GM19099 (cell line): ENCODE data around the gene SATB1.

Experiments used
- POLR2A ChIP-seq: IDR thresholded peaks from 3 replicates; pipeline ENCODE4 v1.6.1; 2011; ENCODE audit warnings: low read depth; ENCODE audit not compliant: insufficient read length; ENCODE audit errors: extremely low read depth

SATB1 gene

GRCh38 chr3:18351823-18352744 lies 73.1 kb downstream of the SATB1 start:
- no peak for TF ChIP-seq POLR2A

DNA sequence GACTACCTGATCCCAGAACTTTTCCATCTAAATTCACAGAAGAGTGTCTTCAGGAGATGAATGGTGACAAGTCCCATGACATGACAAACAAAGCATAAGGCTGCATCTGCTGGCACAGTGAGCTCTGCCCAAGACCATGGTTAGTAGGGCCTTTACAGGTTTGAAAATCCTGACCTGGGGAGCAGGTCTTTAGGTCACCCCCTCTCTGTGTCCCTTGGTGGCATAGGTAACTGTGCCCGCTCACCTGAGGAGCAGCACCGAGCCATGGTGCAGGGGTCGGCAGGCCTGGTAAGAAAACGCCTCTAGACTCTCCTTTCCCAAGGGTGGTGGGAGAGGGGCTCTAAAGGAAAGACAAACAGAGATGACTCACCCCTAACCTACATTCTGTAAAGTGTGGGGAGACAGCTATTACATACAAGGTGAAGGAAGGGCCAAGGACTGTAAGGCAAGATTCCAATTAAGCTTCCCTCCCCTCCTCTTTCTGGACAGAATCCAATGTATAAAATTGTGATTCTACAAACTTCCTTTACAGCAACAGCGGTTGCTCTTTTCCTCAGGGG lies 74.0 kb downstream of the SATB1 start:
- TF ChIP-seq POLR2A, result no peak

DNA sequence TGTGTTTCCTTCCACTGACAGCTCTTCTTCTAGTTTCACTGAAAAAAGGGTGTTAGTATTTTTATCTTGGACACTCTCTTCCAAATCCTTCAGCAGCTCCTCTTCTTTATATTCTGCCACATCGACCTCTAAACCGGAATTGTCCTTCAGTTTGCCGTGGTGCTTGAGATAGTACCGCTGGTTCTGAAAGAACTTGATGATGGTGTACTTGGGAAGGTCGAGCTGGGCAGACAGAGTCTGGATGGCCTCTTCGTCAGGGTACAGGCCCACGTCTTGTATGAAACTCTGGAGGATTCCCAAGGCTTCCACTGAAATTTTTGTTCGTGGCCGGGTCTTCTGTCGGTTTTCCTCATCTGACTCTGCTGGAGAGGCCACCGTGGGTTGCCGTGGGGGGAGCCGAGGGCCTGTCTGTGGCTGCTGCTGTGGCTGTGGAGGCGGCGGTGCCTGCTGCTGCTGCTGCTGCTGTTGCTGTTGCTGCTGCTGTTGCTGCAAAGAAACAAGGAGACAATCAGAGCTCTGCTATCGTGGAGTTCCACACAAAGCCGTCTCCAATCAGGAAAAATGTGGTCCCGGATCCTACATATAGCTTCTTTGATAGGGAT lies 75.8 kb downstream of the SATB1 start:
- TF ChIP-seq POLR2A, result no peak

DNA sequence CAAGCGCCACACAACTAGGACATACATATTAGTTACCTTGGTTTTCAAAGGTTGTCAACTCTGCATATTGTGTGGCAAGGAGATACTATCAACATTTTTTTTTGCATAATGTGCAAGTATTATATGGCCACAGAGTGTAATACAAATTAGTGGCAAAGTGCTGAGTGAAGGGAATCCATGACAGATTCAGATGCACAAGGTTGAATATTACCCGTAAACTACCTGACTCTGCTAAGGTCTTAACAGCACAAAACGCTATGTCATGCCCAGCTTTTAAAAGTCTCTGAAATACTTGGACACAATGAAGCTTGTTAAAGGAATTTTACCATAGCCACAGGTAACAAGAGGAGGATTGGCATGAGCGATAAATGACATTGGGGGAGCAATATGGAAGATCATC lies 79.0 kb downstream of the SATB1 start:
- no peak for TF ChIP-seq POLR2A

DNA sequence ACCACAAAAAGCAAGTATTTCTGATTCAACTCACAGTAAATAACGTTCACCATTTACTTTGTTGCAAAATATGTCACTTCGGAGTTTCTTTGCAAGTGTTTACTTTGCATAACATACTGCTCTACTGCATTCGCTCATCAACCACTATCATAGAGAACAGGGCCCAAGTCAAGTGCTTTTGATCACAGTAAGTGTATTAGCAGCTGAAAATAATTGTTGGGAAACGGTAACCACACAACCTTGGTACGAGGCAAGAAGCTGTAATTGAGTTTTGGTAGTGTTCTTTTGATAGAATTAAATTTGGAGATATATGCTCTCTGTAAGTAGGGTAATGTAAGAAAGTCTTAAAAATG lies 80.1 kb downstream of the SATB1 start:
- no peak for TF ChIP-seq POLR2A

DNA sequence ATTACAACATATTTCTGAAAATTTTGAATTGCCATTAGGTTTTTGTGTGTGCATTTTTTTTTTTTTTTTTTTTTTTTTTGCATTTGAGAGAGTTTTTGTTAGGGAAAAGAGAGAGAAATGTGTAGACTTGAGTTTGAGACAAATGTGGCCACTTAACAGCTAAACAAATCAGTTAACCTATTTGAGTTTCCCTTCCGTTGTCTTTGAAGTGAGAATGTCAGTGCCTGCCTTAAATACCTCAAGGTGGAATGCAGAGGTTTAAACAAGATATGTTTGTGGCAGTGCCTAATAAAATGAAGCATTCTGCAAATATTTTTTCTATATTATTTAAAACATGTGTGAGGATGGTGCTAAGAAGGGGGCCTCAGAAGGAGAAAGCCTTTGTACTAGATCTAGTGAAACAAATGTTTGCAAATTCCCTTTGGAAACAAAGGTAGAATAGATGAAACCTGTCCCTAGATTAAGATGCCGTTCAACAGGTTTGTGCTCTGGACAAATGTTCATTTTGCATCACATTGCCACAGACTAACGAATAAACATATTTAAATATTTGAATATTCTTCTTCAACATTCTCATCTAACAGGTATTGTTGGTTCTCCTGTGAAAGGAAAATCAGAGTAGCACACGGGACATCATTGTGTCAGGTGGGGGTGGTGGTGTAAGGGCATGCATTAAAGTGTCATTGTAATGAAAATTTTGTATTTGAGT lies 80.7 kb downstream of the SATB1 start:
- no peak for TF ChIP-seq POLR2A

DNA sequence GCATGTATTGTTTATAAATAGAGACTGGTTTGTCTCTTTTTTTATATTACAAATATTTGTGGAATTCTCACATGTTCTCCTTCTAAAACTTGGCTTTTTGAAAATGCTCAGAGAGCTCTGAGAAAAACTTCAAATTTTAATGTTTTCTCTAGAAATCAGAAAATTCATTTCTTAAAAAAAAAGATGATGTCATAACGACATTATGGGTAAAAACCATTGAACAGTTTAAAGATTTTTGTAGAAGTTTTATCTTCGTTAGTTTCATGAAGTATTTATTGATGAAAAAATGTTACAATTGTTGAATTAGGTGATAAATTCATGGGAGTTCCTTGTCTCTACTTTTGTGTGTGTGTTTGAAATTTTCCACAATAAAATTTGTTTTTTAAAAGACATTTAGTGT lies 81.3 kb downstream of the SATB1 start:
- no peak for TF ChIP-seq POLR2A

DNA sequence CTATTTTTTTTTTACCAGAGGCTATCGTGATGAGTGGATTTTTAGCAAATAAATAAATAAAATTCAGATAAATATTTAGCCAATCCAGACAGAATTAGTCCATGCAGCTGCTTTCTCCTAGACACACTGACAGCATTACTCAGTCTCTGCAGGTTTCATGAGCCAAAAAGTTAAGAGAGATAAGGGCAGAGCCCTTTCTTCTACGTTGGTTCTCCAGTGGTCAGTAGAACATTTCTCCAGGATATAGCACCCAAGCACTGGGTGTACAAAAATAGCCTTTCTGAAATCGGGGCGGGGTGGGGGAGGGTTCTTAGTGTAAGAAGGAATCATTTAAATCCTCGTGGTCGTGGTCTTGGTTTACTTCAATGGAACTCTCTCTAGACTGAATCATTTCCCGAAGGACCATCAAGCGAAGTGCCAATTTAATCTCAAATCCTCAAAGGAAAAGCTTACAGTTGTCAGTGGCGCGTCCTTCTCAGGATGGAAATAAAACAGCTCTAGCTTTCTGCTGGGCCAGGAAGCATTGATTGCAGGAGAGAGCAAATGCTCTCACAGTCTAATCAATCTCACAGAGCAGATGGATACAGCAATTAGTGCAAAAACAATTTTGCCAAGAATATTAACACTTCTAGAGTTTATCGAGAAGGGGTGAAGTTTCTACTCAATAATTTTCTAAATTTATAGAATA lies 86.2 kb downstream of the SATB1 start:
- no peak for TF ChIP-seq POLR2A

DNA sequence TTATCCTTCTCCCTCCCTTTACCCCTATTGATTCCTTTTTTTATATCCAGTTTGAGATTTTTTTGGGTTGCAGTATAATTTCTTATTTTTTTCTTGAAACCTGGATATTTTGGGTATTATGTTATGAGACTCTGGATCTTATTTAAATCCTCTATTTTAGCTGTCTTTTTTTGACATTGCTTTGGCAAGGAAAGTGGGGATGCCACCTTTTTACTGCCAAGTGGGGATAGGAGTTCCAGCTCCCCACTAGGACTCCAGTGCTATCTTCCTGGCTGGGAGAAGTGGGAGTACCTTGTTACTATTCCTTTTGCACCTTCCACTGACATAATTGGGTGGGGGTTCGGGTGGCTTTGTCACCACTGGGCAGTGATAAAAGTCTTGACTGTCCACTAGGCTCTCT lies 87.9 kb downstream of the SATB1 start:
- TF ChIP-seq POLR2A, result no peak

DNA sequence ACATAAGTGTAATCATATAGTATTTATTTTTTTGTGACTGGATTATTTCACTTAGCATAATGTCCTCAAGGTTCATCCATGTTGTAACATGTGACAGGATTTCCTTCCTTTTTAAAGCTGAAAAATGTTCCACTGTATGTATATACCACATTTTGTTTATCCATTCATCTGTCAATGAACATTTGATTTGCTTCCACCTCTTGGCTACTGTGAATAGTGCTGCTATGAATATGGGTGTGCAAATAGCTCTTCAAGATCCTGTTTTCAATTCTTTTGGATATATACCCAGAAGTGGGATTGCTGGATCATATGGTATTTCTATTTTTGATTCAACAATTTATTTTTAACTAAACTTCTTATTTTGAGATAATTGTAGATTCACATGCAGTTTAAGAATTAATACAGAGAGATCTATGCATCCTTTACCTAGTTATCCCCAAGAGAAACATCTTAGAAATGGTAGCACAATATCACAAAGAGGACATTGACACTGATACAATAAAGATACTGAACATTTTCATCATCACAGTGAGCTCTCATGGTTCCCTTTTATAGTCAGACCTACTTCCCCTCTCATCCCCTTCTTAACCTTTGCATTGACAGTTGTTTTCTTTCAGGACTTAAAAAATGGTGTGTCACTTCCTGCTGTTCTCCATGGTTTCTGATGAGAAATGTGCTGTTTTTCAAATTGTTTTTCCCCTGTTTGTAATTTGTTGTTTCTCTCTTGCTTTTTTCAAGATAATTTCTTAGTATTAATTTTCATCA lies 90.1 kb downstream of the SATB1 start:
- TF ChIP-seq POLR2A, result no peak

DNA sequence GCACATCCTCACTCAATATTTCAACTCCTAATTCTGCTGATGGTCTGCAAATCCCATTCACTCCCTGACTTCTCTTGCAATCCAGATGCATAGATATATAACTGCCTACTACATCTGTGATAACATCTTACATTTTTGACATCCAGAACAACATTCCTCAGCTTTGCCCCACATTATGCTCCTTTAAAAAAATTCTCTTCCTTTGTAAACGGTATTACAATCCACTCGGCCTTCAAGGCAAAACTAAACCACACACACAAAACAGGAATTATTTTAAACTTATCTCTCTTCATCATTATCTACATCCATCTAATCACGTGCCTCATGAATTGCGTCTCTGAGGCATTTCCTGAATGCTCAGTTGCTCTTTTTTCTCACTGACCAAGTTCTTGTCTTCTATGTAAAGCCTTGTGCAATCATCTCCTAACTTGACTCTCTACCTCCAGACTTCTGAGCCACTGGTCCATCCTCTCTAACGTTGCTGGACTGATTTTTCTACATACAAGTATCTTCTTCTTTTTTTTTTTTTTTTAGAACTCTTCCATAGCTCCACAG lies 117.0 kb downstream of the SATB1 start:
- TF ChIP-seq POLR2A, result no peak

- no peak for TF ChIP-seq POLR2A
These were observed 117.6 kb downstream of the SATB1 start for GRCh38 chr3:18307529-18307928.

DNA sequence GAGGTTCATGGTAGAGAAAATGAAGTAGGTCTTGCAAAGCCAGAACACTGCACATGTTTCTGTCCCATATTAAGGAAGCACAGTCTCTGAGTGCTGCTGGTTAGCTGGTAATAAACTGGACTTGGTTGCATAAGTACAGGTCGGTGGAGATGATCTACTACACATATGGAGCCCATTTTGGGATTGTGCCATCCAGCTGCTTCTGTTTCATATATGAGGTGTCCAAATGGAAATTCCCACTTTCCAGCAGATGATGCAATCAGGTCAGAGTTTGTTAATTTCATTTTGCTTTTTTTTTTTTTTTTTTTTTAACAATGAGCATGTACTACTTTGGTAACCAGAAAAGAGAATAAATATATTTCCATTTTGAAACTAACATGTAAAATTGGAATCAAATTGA lies 122.6 kb downstream of the SATB1 start:
- TF ChIP-seq POLR2A, result no peak

DNA sequence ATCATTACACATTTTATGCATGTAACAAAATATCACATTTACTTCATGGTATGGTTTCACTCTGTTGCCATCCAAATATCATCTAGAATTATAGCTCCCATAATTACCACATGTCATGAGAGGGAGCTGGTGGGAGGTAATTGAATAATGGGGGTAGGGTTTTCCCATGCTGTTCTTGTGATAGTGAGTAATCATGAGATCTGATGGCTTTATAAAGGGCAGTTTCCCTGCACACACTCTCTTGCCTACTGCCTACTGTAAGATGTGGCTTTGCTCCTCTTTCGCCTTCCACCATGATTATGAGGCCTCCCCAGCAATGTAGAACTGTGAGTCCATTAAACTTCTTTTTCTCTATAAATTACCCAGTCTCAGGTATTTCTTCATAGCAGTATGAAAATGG lies 123.4 kb downstream of the SATB1 start:
- TF ChIP-seq POLR2A, result no peak
